ENCODE data around the gene SNX9.

Gene SNX9

DNA sequence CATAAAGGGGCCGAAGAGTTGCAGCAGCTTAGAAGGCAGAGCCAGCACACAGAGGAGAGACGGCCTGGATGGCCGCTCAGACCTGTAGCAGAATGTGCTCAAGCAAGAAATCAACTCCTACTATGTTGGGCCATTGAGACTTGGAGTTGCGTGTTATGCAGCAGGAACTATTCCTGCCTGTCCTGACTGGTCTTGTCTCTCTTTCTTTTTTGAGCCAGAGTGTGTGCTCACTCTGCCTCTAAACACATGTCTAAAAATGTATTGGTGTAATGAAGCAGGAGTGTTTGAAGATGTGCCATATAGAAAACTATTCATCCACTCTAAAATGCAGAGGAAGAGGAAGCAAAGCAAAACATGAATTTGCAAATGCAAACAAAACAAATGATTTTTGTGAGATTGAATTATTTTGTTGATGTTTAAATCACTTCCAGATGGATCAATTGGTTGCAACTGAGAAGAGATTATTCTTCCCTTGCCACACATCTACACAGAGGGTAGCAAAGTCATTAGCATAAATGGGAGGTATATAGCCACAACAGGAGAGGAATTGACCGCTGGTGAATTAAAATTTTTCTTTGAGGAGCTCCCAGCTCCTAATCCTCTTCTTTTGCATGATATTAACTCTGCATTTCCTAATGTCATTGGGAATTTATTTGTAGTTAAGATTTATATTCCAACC is 138.2 kb downstream of the SNX9 start:
- H4K20me1 ChIP-seq (ENCODE audit: insufficient read depth, low read length): no peaks in the 10 kb centered on the region
- no peaks in the 10 kb centered on the region; the same call in 1 of the 2 replicates for H3K27me3 ChIP-seq (ENCODE audit: insufficient read depth, low read length)
- no peak for TF ChIP-seq CTCF (IDR thresholded peaks at IDR 0.05; ENCODE audit: low read length)
- no peak for TF ChIP-seq EZH2 (IDR thresholded peaks at IDR 0.05; ENCODE audit: borderline replicate concordance, low read length)
- H3K27ac ChIP-seq (ENCODE audit: low read depth, low read length, poor library complexity, severe bottlenecking): no peak overlapping the region
- H3K9me3 ChIP-seq (ENCODE audit: low read length): no peaks in the 10 kb centered on the region; the same call in 1 of the 2 replicates
- no peak overlapping the region for H2AFZ ChIP-seq (ENCODE audit: low read length)
- no peaks in the 10 kb centered on the region for H3K4me1 ChIP-seq (ENCODE audit: insufficient read depth, low read length, severe bottlenecking)
- H3K79me2 ChIP-seq (ENCODE audit: insufficient read depth, low read length): no peaks in the 10 kb centered on the region
- no peaks in the 10 kb centered on the region for H3K36me3 ChIP-seq (ENCODE audit: insufficient read depth, low read length)
- no peaks in the 10 kb centered on the region for H3K9me2 ChIP-seq (ENCODE audit: low read depth, low read length)
- H3K4me2 ChIP-seq (ENCODE audit: low read length): no peak overlapping the region
- no peaks in the 10 kb centered on the region for H3F3A ChIP-seq (ENCODE audit: insufficient read depth, low read length)
- H3K4me3 ChIP-seq (ENCODE audit: low read depth, low read length, poor library complexity, severe bottlenecking): no peak overlapping the region
- no peak overlapping the region for H3K9ac ChIP-seq (ENCODE audit: low read length)

- no peaks in the 10 kb centered on the region for H4K20me1 ChIP-seq (ENCODE audit: insufficient read depth, low read length)
- no peaks in the 10 kb centered on the region for H3F3A ChIP-seq (ENCODE audit: insufficient read depth, low read length)
- H3K27ac ChIP-seq (ENCODE audit: low read depth, low read length, poor library complexity, severe bottlenecking): no peak overlapping the region
- H3K9me2 ChIP-seq (ENCODE audit: low read depth, low read length): no peaks in the 10 kb centered on the region
- no peaks in the 10 kb centered on the region for H3K79me2 ChIP-seq (ENCODE audit: insufficient read depth, low read length)
- no peaks in the 10 kb centered on the region; the same call in 1 of the 2 replicates for H3K9me3 ChIP-seq (ENCODE audit: low read length)
- no peak overlapping the region for H3K4me2 ChIP-seq (ENCODE audit: low read length)
- TF ChIP-seq CTCF (IDR thresholded peaks at IDR 0.05; ENCODE audit: low read length): no peak
- TF ChIP-seq EZH2 (IDR thresholded peaks at IDR 0.05; ENCODE audit: borderline replicate concordance, low read length): no peak
- no peak overlapping the region for H3K4me3 ChIP-seq (ENCODE audit: low read depth, low read length, poor library complexity, severe bottlenecking)
- H3K27me3 ChIP-seq (ENCODE audit: insufficient read depth, low read length): peaks cover 3% of the 10 kb centered on the region; the same call in 1 of the 2 replicates
- H3K9ac ChIP-seq (ENCODE audit: low read length): no peak overlapping the region
- no peaks in the 10 kb centered on the region for H3K36me3 ChIP-seq (ENCODE audit: insufficient read depth, low read length)
- no peak overlapping the region for H2AFZ ChIP-seq (ENCODE audit: low read length)
- H3K4me1 ChIP-seq (ENCODE audit: insufficient read depth, low read length, severe bottlenecking): no peaks in the 10 kb centered on the region
Measured at GRCh38 chr6:157961832-157962575, 139.0 kb downstream of the SNX9 start.

DNA sequence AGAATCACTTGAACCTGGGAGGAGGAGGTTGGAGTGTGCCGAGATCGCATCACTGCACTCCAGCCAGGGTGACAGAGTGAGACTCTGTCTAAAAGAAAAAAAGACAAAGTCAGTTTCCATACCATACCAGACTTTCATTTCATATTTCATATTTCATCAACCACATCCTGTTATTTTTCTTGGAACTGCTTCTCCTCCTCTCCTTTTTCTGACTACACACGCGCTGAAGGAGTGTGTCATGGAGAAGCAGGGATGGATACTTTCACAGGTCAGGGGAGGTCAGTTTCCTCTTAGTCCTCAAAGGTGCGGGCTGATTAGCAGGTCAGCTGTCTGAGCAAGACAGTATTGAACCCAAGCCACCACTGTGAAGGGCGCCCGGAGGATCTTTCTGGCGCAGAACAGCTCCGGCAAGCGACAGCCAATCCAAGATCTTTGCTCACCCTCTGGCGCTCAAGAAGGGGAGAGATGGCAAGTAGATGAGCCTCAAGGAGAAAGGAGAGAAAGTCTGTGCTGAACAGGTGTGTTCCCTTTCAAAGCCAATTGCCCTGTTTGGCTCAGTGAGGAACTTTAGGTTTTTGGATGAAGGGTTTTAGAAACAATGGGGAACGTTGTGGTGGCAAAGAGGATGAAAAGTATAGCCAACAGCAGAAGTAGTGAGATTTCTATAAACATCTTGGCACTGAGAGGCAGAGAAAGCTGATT is 139.7 kb downstream of the SNX9 start:
- Histone ChIP-seq H3K79me2 (ENCODE audit: insufficient read depth, low read length) (no peaks in the 10 kb centered on the region), H3K4me1 (ENCODE audit: insufficient read depth, low read length, severe bottlenecking) (no peaks in the 10 kb centered on the region), H3F3A (ENCODE audit: insufficient read depth, low read length) (no peaks in the 10 kb centered on the region), H3K9ac (ENCODE audit: low read length) (no peak overlapping the region), H3K9me3 (ENCODE audit: low read length) (no peaks in the 10 kb centered on the region; the same call in 1 of the 2 replicates), H3K36me3 (ENCODE audit: insufficient read depth, low read length) (no peaks in the 10 kb centered on the region), H3K4me3 (ENCODE audit: low read depth, low read length, poor library complexity, severe bottlenecking) (no peak overlapping the region), H2AFZ (ENCODE audit: low read length) (no peak overlapping the region), H3K27me3 (ENCODE audit: insufficient read depth, low read length) (peaks cover 5% of the 10 kb centered on the region; the same call in 1 of the 2 replicates), H3K9me2 (ENCODE audit: low read depth, low read length) (no peaks in the 10 kb centered on the region), H3K4me2 (ENCODE audit: low read length) (no peak overlapping the region), H4K20me1 (ENCODE audit: insufficient read depth, low read length) (no peaks in the 10 kb centered on the region), H3K27ac (ENCODE audit: low read depth, low read length, poor library complexity, severe bottlenecking) (no peak overlapping the region)
- TF ChIP-seq EZH2 (IDR thresholded peaks at IDR 0.05; ENCODE audit: borderline replicate concordance, low read length) (no peak), CTCF (IDR thresholded peaks at IDR 0.05; ENCODE audit: low read length) (no peak)
